HEK293 (cell line): ENCODE data around the gene ABHD17C.

Source experiments
- CTCF ChIA-PET: fragments of 350-600 bp; formaldehyde crosslinking; extraction: SDS; loops from one replicate; lab custom pipeline; 2021; ENCODE audit warnings: antibody characterized with exemption; lab: Yijun Ruan, JAX
- POLR2A ChIA-PET: fragments of 300-600 bp; formaldehyde crosslinking; extraction: SDS; loops from one replicate; lab custom pipeline; 2020; ENCODE audit warnings: antibody characterized with exemption, inconsistent platforms; lab: Yijun Ruan, JAX
- H3K27ac ChIP-seq: fragments of 200-500 bp; sonication (Bioruptor generic); 2 replicates; pipeline ENCODE4 v1.5.1; 2014; ENCODE audit warnings: low read depth, low read length, control low read depth, inconsistent platforms; ENCODE audit errors: extremely low read depth
- H3K36me3 ChIP-seq, 2 experiments: fragments of 200-500 bp in 1 of 2; sonication (Bioruptor generic) in 1 of 2; 1 replicate in 1 of 2; 2 replicates in 1 of 2; pipeline ENCODE4 v1.5.1; 2014 to 2017; ENCODE audit warnings: inconsistent platforms in 2 of 2, low read length in 2 of 2; ENCODE audit not compliant: control insufficient read depth in 2 of 2, insufficient read depth in 1 of 2
- H3K4me1 ChIP-seq: fragments of 200-500 bp; sonication (Bioruptor generic); 2 replicates; pipeline ENCODE4 v1.5.1; 2014; ENCODE audit warnings: mild to moderate bottlenecking, low read length, inconsistent platforms; ENCODE audit not compliant: control insufficient read depth, insufficient read depth
- H3K4me3 ChIP-seq: 2 replicates; pipeline ENCODE4 v1.5.1; 2011; ENCODE audit warnings: low read depth, mild to moderate bottlenecking, control low read depth, low read length, moderate library complexity
- H3K9me3 ChIP-seq: fragments of 200-500 bp; sonication (Bioruptor generic); 2 replicates; pipeline ENCODE4 v1.5.1; 2014; ENCODE audit warnings: low read depth, low read length, inconsistent platforms; ENCODE audit not compliant: control insufficient read depth, insufficient read depth
- PRDM6 ChIP-seq: fragments of 450-650 bp; formaldehyde crosslinking; IDR thresholded peaks from 2 replicates; pipeline ENCODE4 v1.5.1; 2017; ENCODE audit warnings: missing biosample characterization, missing genetic modification characterization
- RBAK ChIP-seq: fragments of 450-650 bp; formaldehyde crosslinking; IDR thresholded peaks from 2 replicates; pipeline ENCODE4 v1.5.1; 2016; ENCODE audit warnings: missing biosample characterization, missing genetic modification characterization
- REST ChIP-seq: fragments of 450-650 bp; formaldehyde crosslinking; IDR thresholded peaks from 2 replicates; pipeline ENCODE4 v1.5.1; 2016; ENCODE audit warnings: missing biosample characterization, missing genetic modification characterization
- WT1 ChIP-seq: fragments of 450-650 bp; formaldehyde crosslinking; IDR thresholded peaks from 2 replicates; pipeline ENCODE4 v1.5.1; 2016; ENCODE audit warnings: missing biosample characterization, missing genetic modification characterization
- YY1 ChIP-seq: fragments of 450-650 bp; formaldehyde crosslinking; IDR thresholded peaks from 2 replicates; pipeline ENCODE4 v1.5.1; 2018; ENCODE audit warnings: missing biosample characterization, missing genetic modification characterization
- ZFHX2 ChIP-seq: fragments of 450-650 bp; formaldehyde crosslinking; conservative IDR thresholded peaks from 2 replicates; pipeline ENCODE4 v1.5.1; 2016; ENCODE audit warnings: missing biosample characterization, missing genetic modification characterization
- ZNF114 ChIP-seq: fragments of 450-650 bp; formaldehyde crosslinking; IDR thresholded peaks from 2 replicates; pipeline ENCODE4 v1.5.0; 2017; ENCODE audit warnings: missing biosample characterization, missing genetic modification characterization
- ZNF184 ChIP-seq: fragments of 450-650 bp; IDR thresholded peaks from 2 replicates; pipeline ENCODE4 v1.5.1; 2018; ENCODE audit warnings: missing biosample characterization, mild to moderate bottlenecking, missing genetic modification characterization
- ZNF19 ChIP-seq: fragments of 450-650 bp; formaldehyde crosslinking; IDR thresholded peaks from 2 replicates; pipeline ENCODE4; 2016; ENCODE audit warnings: missing biosample characterization, missing genetic modification characterization, low read depth
- ZNF558 ChIP-seq: fragments of 450-650 bp; formaldehyde crosslinking; IDR thresholded peaks from 2 replicates; pipeline ENCODE4 v1.5.1; 2016; ENCODE audit warnings: missing biosample characterization, missing genetic modification characterization
- ZNF76 ChIP-seq: fragments of 450-650 bp; formaldehyde crosslinking; IDR thresholded peaks from 2 replicates; pipeline ENCODE4; 2016; ENCODE audit warnings: low read depth, missing biosample characterization, missing genetic modification characterization, borderline replicate concordance
- ZNF777 ChIP-seq: fragments of 450-650 bp; formaldehyde crosslinking; IDR thresholded peaks from 2 replicates; pipeline ENCODE4 v1.5.1; 2017; ENCODE audit warnings: missing biosample characterization, missing genetic modification characterization, borderline replicate concordance
- ZNF792 ChIP-seq: fragments of 450-650 bp; formaldehyde crosslinking; IDR thresholded peaks from 2 replicates; pipeline ENCODE4 v1.5.1; 2016; ENCODE audit warnings: missing biosample characterization, missing genetic modification characterization
- TF ChIP-seq, protein P1 (sequence below): fragments of 450-650 bp; formaldehyde crosslinking; IDR thresholded peaks from 2 replicates; pipeline ENCODE4 v1.5.1; 2016; ENCODE audit warnings: missing biosample characterization, missing genetic modification characterization

ABHD17C gene

DNA sequence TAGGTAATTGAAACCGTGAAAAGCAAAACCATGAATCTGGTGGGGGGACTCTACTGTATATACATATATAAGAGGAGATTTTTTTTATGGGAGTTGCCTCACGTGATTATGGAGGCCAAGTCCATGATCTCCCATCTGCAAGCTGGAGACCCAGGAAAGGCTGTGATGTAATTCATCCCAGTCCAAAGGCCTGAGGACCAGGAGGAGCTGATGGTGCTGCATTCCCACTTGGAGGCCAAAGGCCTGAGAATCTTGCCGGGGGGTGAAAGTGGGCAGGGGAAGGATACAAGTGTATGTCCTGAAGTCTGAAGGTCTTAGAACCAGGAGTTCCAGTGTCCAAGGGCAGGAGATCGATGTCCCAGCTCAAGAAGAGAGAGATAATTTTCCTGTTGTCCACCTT, 47.0 kb downstream of the ABHD17C start (continued):
- TF ChIP-seq REST (tag by site-specific recombination) (no peak), RBAK (tag by site-specific recombination) (no peak), ZNF558 (no peak), ZNF777 (tag by site-specific recombination) (no peak), ZFHX2 (tag by site-specific recombination) (no peak), ZNF184 (tag by site-specific recombination) (no peak), ZNF114 (no peak), ZNF792 (tag by site-specific recombination) (no peak), YY1 (tag by site-specific recombination) (no peak)
- TF ChIP-seq, all 188 proteins: peak for 0

- POLR2A ChIA-PET = no interaction called here
- Histone ChIP-seq H3K4me3 (no peak overlapping the region), H3K36me3 (no peaks in the 10 kb centered on the region), H3K4me1 (peaks cover 29% of the 10 kb centered on the region), H3K27ac (no peak overlapping the region), H3K9me3 (no peaks in the 10 kb centered on the region)
- TF ChIP-seq WT1 (tag by site-specific recombination) (peak; percentile 86), ZNF76 (tag by site-specific recombination) (no peak)
- TF ChIP-seq, all 188 proteins: peak for 1
- CTCF ChIA-PET = no interaction called here
These were observed 48.2 kb downstream of the ABHD17C start for GRCh38 chr15:80743189-80743833.

- CTCF ChIA-PET = interaction anchor here (0.9 to 1.6 kb wide), 2 partner anchors 124 to 177 kb away, joined by 3 to 4 read pairs; no protein-coding TSS in a partner anchor
- POLR2A ChIA-PET = no interaction called here
- Histone ChIP-seq H3K9me3 (no peaks in the 10 kb centered on the region), H3K4me3 (no peak overlapping the region), H3K27ac (no peak overlapping the region)
- TF ChIP-seq ZNF19 (tag by site-specific recombination) = no peak
- TF ChIP-seq, all 188 proteins: peak for 0
- Histone ChIP-seq H3K4me1 (peaks cover 29% of the 10 kb centered on the region), H3K36me3 (peaks cover 0 to 1% of the 10 kb centered on the region in 2 experiments; a peak in 1 of 3 replicates)
These were observed 49.3 kb downstream of the ABHD17C start for GRCh38 chr15:80744415-80744814.

DNA sequence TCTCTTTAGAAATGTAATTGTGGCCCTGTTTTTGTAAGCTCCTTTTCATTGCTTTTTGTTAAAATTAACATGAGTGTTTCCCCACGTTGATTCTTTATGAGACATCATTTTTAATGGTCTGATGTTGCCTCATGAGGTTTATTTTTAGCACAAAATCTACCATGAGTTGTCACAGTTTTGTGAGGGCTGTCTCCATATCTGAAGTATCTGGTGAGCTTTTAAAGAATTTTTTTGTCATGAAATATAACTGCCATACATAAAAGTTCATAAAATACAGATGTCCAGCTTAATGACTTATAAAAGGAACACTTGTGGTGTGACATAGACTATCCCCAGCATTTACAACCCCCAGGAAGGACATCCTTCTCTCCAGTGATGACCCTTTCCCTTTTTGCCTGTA, 49.7 kb downstream of the ABHD17C start:
- Histone ChIP-seq H3K36me3 (peaks cover 0 to 5% of the 10 kb centered on the region in 2 experiments; a peak in 1 of 3 replicates), H3K4me1 (peaks cover 29% of the 10 kb centered on the region), H3K27ac (no peak overlapping the region), H3K4me3 (no peak overlapping the region), H3K9me3 (no peaks in the 10 kb centered on the region)
- ChIA-PET POLR2A (no interaction called here), CTCF (interaction anchor here (0.9 to 1.6 kb wide), 2 partner anchors 124 to 177 kb away, joined by 3 to 4 read pairs; no protein-coding TSS in a partner anchor)
- TF ChIP-seq, protein P1, sequence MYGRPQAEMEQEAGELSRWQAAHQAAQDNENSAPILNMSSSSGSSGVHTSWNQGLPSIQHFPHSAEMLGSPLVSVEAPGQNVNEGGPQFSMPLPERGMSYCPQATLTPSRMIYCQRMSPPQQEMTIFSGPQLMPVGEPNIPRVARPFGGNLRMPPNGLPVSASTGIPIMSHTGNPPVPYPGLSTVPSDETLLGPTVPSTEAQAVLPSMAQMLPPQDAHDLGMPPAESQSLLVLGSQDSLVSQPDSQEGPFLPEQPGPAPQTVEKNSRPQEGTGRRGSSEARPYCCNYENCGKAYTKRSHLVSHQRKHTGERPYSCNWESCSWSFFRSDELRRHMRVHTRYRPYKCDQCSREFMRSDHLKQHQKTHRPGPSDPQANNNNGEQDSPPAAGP = no peak
- TF ChIP-seq PRDM6 (tag by site-specific recombination) = 0 out of 2 replicates have a peak, but pooled peaks have one; percentile 16
